ENCODE data around the gene PVRIG. TPM values are rescaled to one million over a fixed set of nuclear protein-coding genes. Genes with fewer than 3 reads are reported as not detected.
"Not testable (repeated sequence)": the region's sequence is repeated elsewhere in the genome, so short reads cannot be mapped to it uniquely, and the experiment has no call there.

PVRIG gene
- total RNA-seq, 1 donor from 2014 or later: not detected

- Mint-ChIP-seq H3K36me3 (ENCODE audit: insufficient read depth) (peaks cover 14% of the 10 kb centered on the region), H3K4me3 (ENCODE audit: low read depth) (peak overlapping the region; percentile 73), H3K27me3 (peaks cover 6% of the 10 kb centered on the region), H3K27ac (no peak overlapping the region), H3K9me3 (ENCODE audit: low read depth) (no peaks in the 10 kb centered on the region), H3K4me1 (ENCODE audit: low read depth) (peaks cover 16% of the 10 kb centered on the region)
- DNase-seq (ENCODE audit: low spot score, unreplicated experiment): no peak
- TF ChIP-seq CTCF (IDR thresholded peaks at IDR 0.05; ENCODE audit: unreplicated experiment): no peak
Observed at GRCh38 chr7:100174582-100174981, 45.2 kb upstream of the PVRIG start.

DNA sequence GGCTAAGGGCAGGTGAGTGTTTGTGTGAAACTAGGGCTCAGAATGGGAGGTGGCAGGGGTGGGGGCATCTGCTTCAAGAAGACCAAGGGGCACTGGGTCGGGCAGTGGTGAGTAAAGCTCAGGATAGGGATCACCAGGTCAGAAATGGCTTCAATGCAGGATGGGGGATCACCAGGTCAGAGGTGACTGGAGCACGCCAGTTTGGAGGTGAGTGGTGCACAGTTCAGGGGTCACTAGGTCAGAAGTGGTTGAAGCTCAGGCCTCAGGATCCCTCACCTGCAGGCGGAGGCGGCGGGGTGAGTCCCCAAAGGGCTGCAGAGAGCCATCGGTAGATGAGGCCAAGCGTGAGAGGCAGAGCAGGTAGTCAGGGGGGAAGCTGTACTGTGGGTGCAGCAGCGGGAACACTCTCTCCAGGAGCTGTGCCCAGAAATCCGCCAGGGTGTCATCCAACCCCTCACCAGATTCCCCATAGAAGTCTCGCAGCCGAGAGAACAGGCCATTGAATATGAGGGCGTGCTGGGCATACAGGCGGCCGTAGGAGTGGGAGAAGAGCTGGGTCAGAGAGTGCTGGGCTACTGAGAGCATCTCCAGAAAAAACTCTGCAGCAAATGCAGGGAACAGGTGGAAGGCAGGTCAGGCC lies 44.3 kb upstream of the PVRIG start:
- peak overlapping the region; percentile 73 for H3K4me3 Mint-ChIP-seq (ENCODE audit: low read depth)
- H3K36me3 Mint-ChIP-seq (ENCODE audit: insufficient read depth): peaks cover 14% of the 10 kb centered on the region
- peaks cover 16% of the 10 kb centered on the region for H3K4me1 Mint-ChIP-seq (ENCODE audit: low read depth)
- no peak overlapping the region for H3K27ac Mint-ChIP-seq
- peaks cover 8% of the 10 kb centered on the region for H3K27me3 Mint-ChIP-seq
- no peaks in the 10 kb centered on the region for H3K9me3 Mint-ChIP-seq (ENCODE audit: low read depth)
- DNase-seq (ENCODE audit: low spot score, unreplicated experiment): no peak
- no peak for TF ChIP-seq CTCF (IDR thresholded peaks at IDR 0.05; ENCODE audit: unreplicated experiment)

- Mint-ChIP-seq H3K36me3 (ENCODE audit: insufficient read depth) (peaks cover 12% of the 10 kb centered on the region), H3K27me3 (peaks cover 12% of the 10 kb centered on the region), H3K4me3 (ENCODE audit: low read depth) (peak overlapping the region; percentile 91), H3K9me3 (ENCODE audit: low read depth) (no peaks in the 10 kb centered on the region), H3K27ac (peak overlapping the region; percentile 67), H3K4me1 (ENCODE audit: low read depth) (peaks cover 14% of the 10 kb centered on the region)
- no peak for TF ChIP-seq CTCF (IDR thresholded peaks at IDR 0.05; ENCODE audit: unreplicated experiment)
- DNase-seq (ENCODE audit: low spot score, unreplicated experiment): no peak
Observed at GRCh38 chr7:100176096-100177044, 43.4 kb upstream of the PVRIG start.

DNA sequence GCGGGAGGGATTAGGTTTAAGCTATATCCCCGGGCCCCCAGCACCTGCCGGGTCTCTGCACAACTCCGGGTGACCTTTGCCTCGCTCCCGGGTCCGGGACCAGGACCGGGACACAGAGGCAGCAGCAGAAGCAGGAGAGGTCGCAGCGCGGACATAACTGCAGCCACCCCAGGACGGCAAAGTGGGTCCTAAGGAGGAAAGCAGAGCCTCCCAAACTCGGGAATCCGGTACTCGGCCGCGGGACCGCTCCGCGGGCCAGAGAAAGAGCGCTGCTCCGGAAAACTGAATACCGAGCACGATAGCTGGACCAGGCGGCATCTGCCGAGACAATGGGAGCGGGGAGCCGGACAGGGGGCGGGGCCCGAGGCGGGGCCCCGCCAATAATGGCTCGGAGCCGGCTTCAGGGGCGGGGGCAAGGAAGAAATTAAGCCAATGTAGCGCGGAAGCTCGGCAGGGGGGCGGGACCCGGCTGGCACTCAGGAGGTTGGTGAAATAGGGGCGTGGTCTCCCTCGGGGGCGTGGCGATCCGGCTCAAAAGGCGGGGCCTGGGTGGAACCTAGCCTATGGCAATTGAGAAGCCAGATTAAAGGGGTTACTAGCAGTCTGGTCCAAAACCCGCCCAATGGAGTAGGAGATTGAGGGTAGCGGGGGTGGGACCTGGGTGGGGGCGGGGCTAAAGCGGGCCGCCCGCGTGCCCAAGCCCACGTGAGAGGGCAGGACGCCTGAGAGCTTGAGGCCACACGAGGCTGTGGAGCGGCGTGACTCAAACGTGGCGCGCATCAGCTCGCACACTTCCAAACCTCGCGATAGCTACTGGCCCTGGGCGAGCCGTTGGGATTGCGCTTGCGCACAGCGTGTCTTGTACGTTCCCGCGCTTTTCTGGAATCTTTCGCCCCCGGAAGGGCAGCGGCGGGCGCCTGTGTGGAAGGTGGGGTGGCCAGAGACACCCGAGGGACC lies 42.4 kb upstream of the PVRIG start, which contains the start of the genes GPC2 and STAG3:
GPC2 (minus strand) TSS at position 337 of the 957 bp plus-strand sequence; CDS start at position 155, 182 bp downstream.
STAG3 (plus strand) TSS at position 874 of the 957 bp plus-strand sequence. CDS start 2,639 bp downstream, outside the sequence.
- Mint-ChIP-seq H3K9me3 (ENCODE audit: low read depth) (no peaks in the 10 kb centered on the region), H3K27me3 (peaks cover 22% of the 10 kb centered on the region), H3K4me1 (ENCODE audit: low read depth) (peaks cover 12% of the 10 kb centered on the region), H3K4me3 (ENCODE audit: low read depth) (peak within 1 kb of the TSS; percentile 91), H3K36me3 (ENCODE audit: insufficient read depth) (peaks cover 12% of the 10 kb centered on the region), H3K27ac (peak within 1 kb of the TSS; percentile 67)
- TF ChIP-seq CTCF (IDR thresholded peaks at IDR 0.05; ENCODE audit: unreplicated experiment): no peak
- DNase-seq (ENCODE audit: low spot score, unreplicated experiment): peak; percentile 97

GRCh38 chr7:100180084-100180483 lies 39.7 kb upstream of the PVRIG start:
- DNase-seq (ENCODE audit: low spot score, unreplicated experiment); H3K36me3 Mint-ChIP-seq (ENCODE audit: insufficient read depth); H3K9me3 Mint-ChIP-seq (ENCODE audit: low read depth); H3K27ac Mint-ChIP-seq; H3K4me3 Mint-ChIP-seq (ENCODE audit: low read depth): not testable (repeated sequence)
- H3K4me1 Mint-ChIP-seq (ENCODE audit: low read depth): peaks cover 11% of the 10 kb centered on the region
- H3K27me3 Mint-ChIP-seq: peaks cover 27% of the 10 kb centered on the region

- H3K4me3 Mint-ChIP-seq (ENCODE audit: low read depth); H3K4me1 Mint-ChIP-seq (ENCODE audit: low read depth); H3K36me3 Mint-ChIP-seq (ENCODE audit: insufficient read depth); DNase-seq (ENCODE audit: low spot score, unreplicated experiment); H3K27ac Mint-ChIP-seq; H3K9me3 Mint-ChIP-seq (ENCODE audit: low read depth): not testable (repeated sequence)
- H3K27me3 Mint-ChIP-seq: peaks cover 27% of the 10 kb centered on the region
Observed at GRCh38 chr7:100182616-100183015, 37.1 kb upstream of the PVRIG start.

- peaks cover 27% of the 10 kb centered on the region for H3K27me3 Mint-ChIP-seq
- H3K36me3 Mint-ChIP-seq (ENCODE audit: insufficient read depth); DNase-seq (ENCODE audit: low spot score, unreplicated experiment); H3K4me3 Mint-ChIP-seq (ENCODE audit: low read depth); H3K4me1 Mint-ChIP-seq (ENCODE audit: low read depth); H3K27ac Mint-ChIP-seq; H3K9me3 Mint-ChIP-seq (ENCODE audit: low read depth): not testable (repeated sequence)
Observed at GRCh38 chr7:100183090-100183489, 36.7 kb upstream of the PVRIG start.

Measured in progenitor cell of endocrine pancreas (in vitro differentiated cells).